Nephron (organoid): ENCODE results near the gene ATP2A1.
A peak's percentile ranks its signal among the peaks of the same experiment; 100 is the strongest.
"Not testable (repeated sequence)": the region's sequence is repeated elsewhere in the genome, so short reads cannot be mapped to it uniquely, and the experiment has no call there.

Experiments
- H3K27ac Mint-ChIP-seq, 3 experiments: 2 replicates each; pipeline ENCODE4 v1.8.0; 2020; ENCODE audit warnings: mixed read lengths in 3 of 3, mild to moderate bottlenecking in 2 of 3, moderate library complexity in 1 of 3
- H3K27me3 Mint-ChIP-seq: 2 replicates; pipeline ENCODE4 v1.8.0; 2021; ENCODE audit warnings: low read depth, mild to moderate bottlenecking, moderate library complexity, mixed read lengths
- H3K36me3 Mint-ChIP-seq: 2 replicates; pipeline ENCODE4 v1.8.0; 2020; ENCODE audit warnings: low read depth, mixed read lengths
- H3K4me1 Mint-ChIP-seq: 2 replicates; pipeline ENCODE4 v1.8.0; 2020; ENCODE audit warnings: mixed read lengths
- H3K4me3 Mint-ChIP-seq, 3 experiments: 2 replicates each; pipeline ENCODE4 v1.8.0; 2020; ENCODE audit warnings: mild to moderate bottlenecking in 3 of 3, mixed read lengths in 3 of 3, moderate library complexity in 2 of 3
- H3K9me3 Mint-ChIP-seq: 2 replicates; pipeline ENCODE4 v1.8.0; 2020; ENCODE audit warnings: mixed read lengths
- TF ChIP-seq, protein P1 (sequence below), 3 experiments: fragments of 200-600 bp; sonication (generic); IDR thresholded peaks; one replicate each; pipeline ENCODE4 v1.5.0; 2021; ENCODE audit warnings: antibody characterized with exemption in 3 of 3; ENCODE audit not compliant: unreplicated experiment in 3 of 3

The ATP2A1 gene

GRCh38 chr16:28923652-28924398 is 45.5 kb downstream of the ATP2A1 start:
- Mint-ChIP-seq H3K4me1 (peaks cover 12% of the 10 kb centered on the region), H3K27ac (peak overlapping the region; percentile 72 to 98 (median 82)), H3K36me3 (peaks cover 14% of the 10 kb centered on the region), H3K27me3 (no peaks in the 10 kb centered on the region), H3K9me3 (no peaks in the 10 kb centered on the region), H3K4me3 (peak overlapping the region; percentile 89 to 95 (median 93))
- TF ChIP-seq, protein P1, sequence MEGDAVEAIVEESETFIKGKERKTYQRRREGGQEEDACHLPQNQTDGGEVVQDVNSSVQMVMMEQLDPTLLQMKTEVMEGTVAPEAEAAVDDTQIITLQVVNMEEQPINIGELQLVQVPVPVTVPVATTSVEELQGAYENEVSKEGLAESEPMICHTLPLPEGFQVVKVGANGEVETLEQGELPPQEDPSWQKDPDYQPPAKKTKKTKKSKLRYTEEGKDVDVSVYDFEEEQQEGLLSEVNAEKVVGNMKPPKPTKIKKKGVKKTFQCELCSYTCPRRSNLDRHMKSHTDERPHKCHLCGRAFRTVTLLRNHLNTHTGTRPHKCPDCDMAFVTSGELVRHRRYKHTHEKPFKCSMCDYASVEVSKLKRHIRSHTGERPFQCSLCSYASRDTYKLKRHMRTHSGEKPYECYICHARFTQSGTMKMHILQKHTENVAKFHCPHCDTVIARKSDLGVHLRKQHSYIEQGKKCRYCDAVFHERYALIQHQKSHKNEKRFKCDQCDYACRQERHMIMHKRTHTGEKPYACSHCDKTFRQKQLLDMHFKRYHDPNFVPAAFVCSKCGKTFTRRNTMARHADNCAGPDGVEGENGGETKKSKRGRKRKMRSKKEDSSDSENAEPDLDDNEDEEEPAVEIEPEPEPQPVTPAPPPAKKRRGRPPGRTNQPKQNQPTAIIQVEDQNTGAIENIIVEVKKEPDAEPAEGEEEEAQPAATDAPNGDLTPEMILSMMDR (IDR thresholded peaks at IDR 0.05; ENCODE audit: unreplicated experiment in 3 of 3): no peak

DNA sequence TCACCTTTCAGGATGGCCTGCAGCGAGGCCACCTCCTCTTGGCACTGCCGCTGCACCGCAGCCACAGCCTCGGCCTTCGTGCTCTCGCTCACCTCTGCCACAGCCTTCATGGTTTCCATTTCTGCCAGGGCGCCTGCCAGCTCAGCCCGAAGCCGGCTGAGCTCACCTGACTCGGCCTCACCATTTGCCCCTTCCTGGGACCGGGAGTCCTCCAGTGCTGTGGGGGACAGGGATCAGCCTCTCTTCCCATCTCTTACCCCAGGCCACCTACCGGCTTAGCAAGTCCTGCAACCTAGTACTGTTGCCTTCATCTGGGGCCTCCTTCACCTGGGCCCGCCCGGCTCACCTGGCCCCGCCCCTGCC is 46.1 kb downstream of the ATP2A1 start:
- TF ChIP-seq, protein P1 (IDR thresholded peaks at IDR 0.05; ENCODE audit: unreplicated experiment in 3 of 3): peak in 1 of 3 experiments; percentile 8
- H3K36me3 Mint-ChIP-seq: peaks cover 11% of the 10 kb centered on the region
- H3K4me1 Mint-ChIP-seq: peaks cover 12% of the 10 kb centered on the region
- no peaks in the 10 kb centered on the region for H3K27me3 Mint-ChIP-seq
- peak overlapping the region; percentile 89 to 95 (median 93) for H3K4me3 Mint-ChIP-seq
- peak overlapping the region; percentile 72 to 98 (median 82) for H3K27ac Mint-ChIP-seq
- H3K9me3 Mint-ChIP-seq: no peaks in the 10 kb centered on the region

DNA sequence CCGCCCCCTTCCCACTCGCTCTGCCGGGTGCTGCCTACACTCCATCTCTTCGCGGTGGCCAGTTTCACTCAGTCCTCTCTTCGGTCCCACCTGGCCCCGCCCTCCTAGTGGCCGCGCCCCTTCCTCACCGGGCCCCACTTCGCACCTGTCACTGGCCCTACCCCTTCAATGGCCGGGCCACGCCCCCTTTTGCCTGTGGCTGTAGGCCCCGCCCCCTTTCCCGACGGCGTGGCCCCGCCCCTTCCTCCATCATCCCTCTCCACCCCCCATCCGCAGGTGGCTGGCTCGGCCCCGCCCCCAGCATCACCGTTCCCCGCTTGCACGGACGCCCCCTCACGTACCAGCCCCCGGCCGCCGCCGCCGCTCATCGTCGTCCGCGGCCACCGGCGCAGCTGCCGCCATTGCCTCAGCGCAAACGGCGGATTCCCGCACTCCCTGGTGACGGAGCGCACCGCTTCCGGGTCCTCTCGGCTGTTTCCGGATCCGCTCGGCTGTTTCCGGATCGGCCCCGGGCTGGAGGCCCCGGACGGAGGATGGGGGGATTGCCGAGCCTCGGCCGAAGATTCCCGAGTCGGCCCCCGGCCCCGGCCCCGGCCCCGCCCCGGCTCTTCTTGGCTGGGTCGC is 46.6 kb downstream of the ATP2A1 start, which contains the start of gene RABEP2:
TSS of gene RABEP2 (minus strand) at position 477 of the 624 bp plus-strand sequence. CDS start at position 402, 75 bp downstream.
- Mint-ChIP-seq H3K36me3 (peaks cover 6% of the 10 kb centered on the region), H3K27ac (peak within 1 kb of the TSS; percentile 94 to 98 (median 98)), H3K9me3 (no peaks in the 10 kb centered on the region), H3K4me1 (peaks cover 12% of the 10 kb centered on the region), H3K27me3 (no peaks in the 10 kb centered on the region), H3K4me3 (peak within 1 kb of the TSS; percentile 89 to 95 (median 93))
- TF ChIP-seq, protein P1 (IDR thresholded peaks at IDR 0.05; ENCODE audit: unreplicated experiment in 3 of 3): no peak

DNA sequence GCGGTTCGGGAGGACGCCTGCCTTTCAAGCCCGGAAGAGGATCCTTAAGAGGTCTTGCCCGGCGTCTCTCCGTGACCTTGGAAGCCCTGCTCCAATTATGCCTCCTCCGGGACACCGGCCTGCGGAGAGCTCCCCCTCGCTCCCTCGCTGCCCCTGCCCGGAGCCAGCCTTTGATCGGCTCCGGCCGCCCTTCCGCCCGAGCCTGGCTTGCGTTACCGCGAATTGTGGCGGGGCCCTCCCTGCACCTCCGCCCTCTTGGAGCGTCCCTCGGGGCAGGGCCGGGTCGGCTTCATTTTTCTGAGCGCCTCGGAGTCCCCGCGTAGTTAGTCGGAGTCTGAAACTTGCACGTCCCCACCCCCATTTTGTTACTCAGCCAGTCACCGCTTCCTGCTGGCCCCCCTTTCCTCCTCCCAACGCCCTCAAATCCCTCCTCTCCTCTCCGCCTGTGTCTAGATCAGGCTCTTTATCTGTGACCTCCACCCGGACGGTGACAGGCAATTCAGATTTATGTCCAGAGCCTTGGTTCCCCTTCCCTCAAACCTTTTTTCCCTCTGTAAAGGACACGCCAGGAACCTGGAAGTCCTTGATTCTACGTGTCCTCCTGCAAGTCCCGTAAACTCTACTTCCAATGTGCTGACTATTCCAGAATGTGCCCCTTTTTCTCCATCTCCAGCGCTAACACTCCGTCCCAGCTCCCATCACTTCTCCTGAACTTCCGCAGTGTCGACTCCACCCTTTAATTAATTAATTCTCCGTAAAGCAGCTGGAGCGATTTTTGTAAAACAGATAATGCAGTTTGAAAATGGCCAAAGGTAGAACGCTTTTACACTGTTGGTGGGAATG is 47.3 kb downstream of the ATP2A1 start:
- H3K4me1 Mint-ChIP-seq: peaks cover 14% of the 10 kb centered on the region
- H3K9me3 Mint-ChIP-seq: no peaks in the 10 kb centered on the region
- peaks cover 5% of the 10 kb centered on the region for H3K36me3 Mint-ChIP-seq
- H3K27me3 Mint-ChIP-seq: no peaks in the 10 kb centered on the region
- H3K4me3 Mint-ChIP-seq: peak overlapping the region; percentile 89 to 95 (median 93)
- TF ChIP-seq, protein P1 (IDR thresholded peaks at IDR 0.05; ENCODE audit: unreplicated experiment in 3 of 3): no peak
- H3K27ac Mint-ChIP-seq: peak overlapping the region; percentile 94 to 98 (median 98)

GRCh38 chr16:28926284-28926683 is 48.0 kb downstream of the ATP2A1 start:
- peak overlapping the region; percentile 89 to 95 (median 93) for H3K4me3 Mint-ChIP-seq
- H3K27me3 Mint-ChIP-seq: not testable (repeated sequence)

DNA sequence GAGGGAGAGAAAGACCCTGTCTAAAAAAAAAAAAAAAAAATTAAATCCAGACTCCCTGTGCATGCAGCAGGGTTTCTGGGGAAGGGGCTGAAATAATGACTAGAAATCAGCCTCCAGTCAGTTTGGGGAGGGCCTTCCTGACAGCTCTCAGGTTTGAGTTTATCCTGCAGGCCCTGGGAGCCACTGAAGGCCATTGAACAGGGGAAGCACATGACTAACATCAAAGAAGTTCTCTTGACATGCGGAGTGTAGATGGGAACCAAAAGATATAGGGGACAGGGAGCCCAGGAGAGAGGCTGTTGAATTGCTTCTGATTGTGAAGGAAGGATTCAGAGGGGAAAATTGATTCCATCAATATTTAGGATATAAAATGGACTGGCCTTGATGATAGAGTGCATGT is 49.5 kb downstream of the ATP2A1 start:
- Mint-ChIP-seq H3K27me3 (peaks cover 3% of the 10 kb centered on the region), H3K4me1 (peaks cover 16% of the 10 kb centered on the region), H3K27ac (no peak overlapping the region), H3K9me3 (no peaks in the 10 kb centered on the region), H3K4me3 (no peak overlapping the region), H3K36me3 (no peaks in the 10 kb centered on the region)
- TF ChIP-seq, protein P1 (IDR thresholded peaks at IDR 0.05; ENCODE audit: unreplicated experiment in 3 of 3): no peak

More at GRCh38 chr16:28926284-28926683, 48.0 kb downstream of the ATP2A1 start:
- Mint-ChIP-seq H3K4me1 (peaks cover 16% of the 10 kb centered on the region), H3K27ac (peak overlapping the region; percentile 94 to 98 (median 98))
- not testable (repeated sequence) for H3K36me3 Mint-ChIP-seq, H3K9me3 Mint-ChIP-seq
